PC-9 (cell line): ENCODE results near the gene DMC1. TPM values are rescaled to one million over a fixed set of nuclear protein-coding genes. Genes with fewer than 3 reads are reported as not detected.
A peak's percentile ranks its signal among the peaks of the same experiment; 100 is the strongest.
"Not testable (repeated sequence)": the region's sequence is repeated elsewhere in the genome, so short reads cannot be mapped to it uniquely, and the experiment has no call there.

ENCODE experiments used
- BruUV-seq: library from RNA; stranded (reverse); fragments of 400-500 nt; replicated peaks from 2 replicates; lab custom pipeline; 2021; lab: Mats Ljungman, UMichigan
- CTCF ChIA-PET: fragments of 300-600 bp; sonication (Branson Sonifier 250); formaldehyde crosslinking; loops from one replicate; lab custom pipeline; 2022; ENCODE audit warnings: antibody characterized with exemption; lab: Charles Lee
- POLR2A ChIA-PET: fragments of 300-600 bp; sonication (Branson Sonifier 250); formaldehyde crosslinking; loops from one replicate; lab custom pipeline; 2022; ENCODE audit warnings: antibody characterized with exemption; ENCODE audit not compliant: unreplicated experiment; lab: Charles Lee
- DNase-seq, 2 experiments: peaks; one replicate each; pipeline versions ENCODE4 v3.0.0 to v3.0.0-alpha.2; 2015 to 2022; ENCODE audit warnings: mixed read lengths in 1 of 2
- H2AFZ ChIP-seq: fragments of 200-600 bp; sonication (generic); 2 replicates; pipeline ENCODE4 v1.8.1; 2017; ENCODE audit warnings: antibody characterized with exemption
- H3F3A ChIP-seq: fragments of 200-600 bp; sonication (generic); 2 replicates; pipeline ENCODE4 v1.8.1; 2017; ENCODE audit warnings: antibody characterized with exemption, mild to moderate bottlenecking, low read depth; ENCODE audit not compliant: insufficient read depth
- H3K27ac ChIP-seq: fragments of 200-600 bp; sonication (generic); 2 replicates; pipeline ENCODE4 v1.6.1; 2016; ENCODE audit warnings: mixed run types
- H3K27me3 ChIP-seq: fragments of 200-600 bp; sonication (generic); 2 replicates; pipeline ENCODE4 v1.6.1; 2016; ENCODE audit warnings: low read depth, mixed run types; ENCODE audit not compliant: insufficient read depth
- H3K36me3 ChIP-seq: fragments of 200-600 bp; sonication (generic); 2 replicates; pipeline ENCODE4 v1.6.1; 2016; ENCODE audit warnings: low read depth, mixed run types
- H3K4me1 ChIP-seq: fragments of 200-600 bp; sonication (generic); replicated peaks from 2 replicates; pipeline ENCODE4 v1.6.1; 2016; ENCODE audit warnings: mixed run types; ENCODE audit not compliant: insufficient read depth
- H3K4me2 ChIP-seq: fragments of 200-600 bp; sonication (generic); 2 replicates; pipeline ENCODE4 v1.6.1; 2017; ENCODE audit warnings: mixed run types
- H3K4me3 ChIP-seq: fragments of 200-600 bp; sonication (generic); 2 replicates; pipeline ENCODE4 v1.6.1; 2016; ENCODE audit warnings: mixed run types
- H3K79me2 ChIP-seq: fragments of 200-600 bp; sonication (generic); 2 replicates; pipeline ENCODE4 v1.6.1; 2017; ENCODE audit warnings: low read depth, mixed run types
- H3K9me2 ChIP-seq: fragments of 200-600 bp; sonication (generic); 2 replicates; pipeline ENCODE4 v1.8.1; 2017; ENCODE audit warnings: mild to moderate bottlenecking; ENCODE audit not compliant: insufficient read depth
- H3K9me3 ChIP-seq: fragments of 200-600 bp; sonication (generic); 2 replicates; pipeline ENCODE4 v1.8.1; 2016; ENCODE audit warnings: low read depth; ENCODE audit not compliant: insufficient read depth
- H4K20me1 ChIP-seq: fragments of 200-600 bp; sonication (generic); 2 replicates; pipeline ENCODE4 v1.8.1; 2017; ENCODE audit not compliant: insufficient read depth
- CTCF ChIP-seq: fragments of 200-600 bp; sonication (generic); conservative IDR thresholded peaks from 2 replicates; pipeline ENCODE4 v1.6.1; 2017; ENCODE audit warnings: mixed run types, antibody characterized with exemption, mild to moderate bottlenecking, moderate library complexity
- EZH2 ChIP-seq: fragments of 200-600 bp; sonication (generic); IDR thresholded peaks from 2 replicates; pipeline ENCODE4 v1.8.0; 2017; ENCODE audit warnings: antibody characterized with exemption, low read depth
- intact Hi-C: fragments of 100-400 bp; cut with micrococcal nuclease; formaldehyde crosslinking; loops from one replicate; pipeline ENCODE4 v1.10.0; 2022; ENCODE audit not compliant: unreplicated experiment
- total RNA-seq: library from RNA; stranded (reverse); gene quantifications from 2 replicates; pipeline ENCODE4 v1.2.3, GENCODE V29; 2021

DMC1 gene
- total RNA-seq, 1 experiment from 2014 or later: 5.6 TPM

GRCh38 chr22:38599466-38599865 is 29.5 kb upstream of the DMC1 start:
- H3K4me1 ChIP-seq: no peaks in the 10 kb centered on the region
- no peaks in the 10 kb centered on the region for H3K79me2 ChIP-seq
- no peak for TF ChIP-seq CTCF
- TF ChIP-seq EZH2: no peak
- POLR2A ChIA-PET: no interaction called here
- CTCF ChIA-PET: no interaction called here
- H3K4me3 ChIP-seq: no peak overlapping the region
- no TSS peak for BruUV-seq
- H3K27ac ChIP-seq: no peak overlapping the region
- no peaks in the 10 kb centered on the region for H3K9me3 ChIP-seq
- no peak for DNase-seq
- H3K4me2 ChIP-seq: no peak overlapping the region
- no peaks in the 10 kb centered on the region for H3K9me2 ChIP-seq
- no peaks in the 10 kb centered on the region for H3K27me3 ChIP-seq
- no peaks in the 10 kb centered on the region for H3F3A ChIP-seq
- H4K20me1 ChIP-seq: no peaks in the 10 kb centered on the region
- intact Hi-C loops: no loop called here
- no peaks in the 10 kb centered on the region for H3K36me3 ChIP-seq
- H2AFZ ChIP-seq: no peak overlapping the region

GRCh38 chr22:38582923-38583322 is 12.9 kb upstream of the DMC1 start:
- H2AFZ ChIP-seq, H3K27me3 ChIP-seq, POLR2A ChIA-PET, H3K4me2 ChIP-seq, H3K27ac ChIP-seq, H3K9me2 ChIP-seq, H3K4me1 ChIP-seq, H4K20me1 ChIP-seq, DNase-seq, intact Hi-C loops, H3K79me2 ChIP-seq, BruUV-seq, H3K36me3 ChIP-seq, H3K4me3 ChIP-seq, H3K9me3 ChIP-seq, H3F3A ChIP-seq: not testable (repeated sequence)
- CTCF ChIA-PET: interaction anchor here (0.5 kb wide), 1 partner anchor 80 kb away, joined by 17 read pairs; no protein-coding TSS in a partner anchor

GRCh38 chr22:38578505-38578904 is 8.5 kb upstream of the DMC1 start:
- H3K4me3 ChIP-seq: no peak overlapping the region
- POLR2A ChIA-PET: no interaction called here
- DNase-seq: no peak
- H4K20me1 ChIP-seq: no peaks in the 10 kb centered on the region
- no peak overlapping the region for H3K27ac ChIP-seq
- no TSS peak for BruUV-seq
- H3K4me2 ChIP-seq: no peak overlapping the region
- no peaks in the 10 kb centered on the region for H3K79me2 ChIP-seq
- intact Hi-C loops: loop anchor here (10.0 kb wide), 1 partner anchor 204 kb away; no protein-coding TSS in a partner anchor
- no peak for TF ChIP-seq CTCF
- TF ChIP-seq EZH2: no peak
- CTCF ChIA-PET: no interaction called here
- H3F3A ChIP-seq: no peaks in the 10 kb centered on the region
- H3K36me3 ChIP-seq: no peaks in the 10 kb centered on the region
- H3K4me1 ChIP-seq: no peaks in the 10 kb centered on the region
- no peaks in the 10 kb centered on the region for H3K9me2 ChIP-seq
- H3K27me3 ChIP-seq: no peaks in the 10 kb centered on the region
- H2AFZ ChIP-seq: no peak overlapping the region
- H3K9me3 ChIP-seq: no peaks in the 10 kb centered on the region

- TF ChIP-seq EZH2 (no peak), CTCF (peak; percentile 88)
- Histone ChIP-seq H3K4me2 (no peak overlapping the region), H3K9me3 (no peaks in the 10 kb centered on the region), H3K9me2 (no peaks in the 10 kb centered on the region), H3K79me2 (no peaks in the 10 kb centered on the region; the same call in 1 of the 2 replicates), H3F3A (peaks cover 24% of the 10 kb centered on the region), H3K27ac (no peak overlapping the region), H3K4me3 (no peak overlapping the region), H4K20me1 (no peaks in the 10 kb centered on the region), H2AFZ (no peak overlapping the region), H3K36me3 (no peaks in the 10 kb centered on the region), H3K4me1 (peaks cover 10% of the 10 kb centered on the region), H3K27me3 (no peaks in the 10 kb centered on the region)
- ChIA-PET CTCF (interaction anchor here (2.2 kb wide), 1 partner anchor 520 kb away, joined by 11 read pairs; no protein-coding TSS in a partner anchor), POLR2A (interaction anchor here (0.6 kb wide), 4 partner anchors 60 to 356 kb away, joined by 3 to 4 read pairs (median 3); no protein-coding TSS in a partner anchor)
- DNase-seq: peak; percentile 33 to 54
- intact Hi-C loops: loop anchor here (5.0 to 10.0 kb wide), 3 partner anchors 197 to 470 kb away; no protein-coding TSS in a partner anchor
- no TSS peak for BruUV-seq
Measured at GRCh38 chr22:38572065-38572464, 2.1 kb upstream of the DMC1 start.
